ENCODE data around the gene RYR3.

The RYR3 gene

GRCh38 chr15:33738941-33739664 lies 428.3 kb downstream of the RYR3 start:
- Histone ChIP-seq H3K4me1 (ENCODE audit: control insufficient read depth, insufficient read depth, low read length) (no peaks in the 10 kb centered on the region), H3K36me3 (ENCODE audit: control insufficient read depth, insufficient read depth, low read length) (no peaks in the 10 kb centered on the region), H3K4me3 (ENCODE audit: low read length) (no peak overlapping the region), H3K27me3 (ENCODE audit: control insufficient read depth, insufficient read depth, low read length) (no peaks in the 10 kb centered on the region), H3K9me3 (ENCODE audit: control insufficient read depth, low read length) (no peaks in the 10 kb centered on the region), H3K9ac (ENCODE audit: low read length) (no peak overlapping the region)

- H3K4me1 ChIP-seq (ENCODE audit: control insufficient read depth, insufficient read depth, low read length), result no peaks in the 10 kb centered on the region
- no peaks in the 10 kb centered on the region for H3K27me3 ChIP-seq (ENCODE audit: control insufficient read depth, insufficient read depth, low read length)
- H3K4me3 ChIP-seq (ENCODE audit: low read length), result no peak overlapping the region
- H3K9me3 ChIP-seq (ENCODE audit: control insufficient read depth, low read length), result no peaks in the 10 kb centered on the region
- H3K9ac ChIP-seq (ENCODE audit: low read length), result no peak overlapping the region
- no peaks in the 10 kb centered on the region for H3K36me3 ChIP-seq (ENCODE audit: control insufficient read depth, insufficient read depth, low read length)
These were observed 431.5 kb downstream of the RYR3 start for GRCh38 chr15:33742306-33742705.

- no peaks in the 10 kb centered on the region for H3K9me3 ChIP-seq (ENCODE audit: control insufficient read depth, low read length)
- H3K4me1 ChIP-seq (ENCODE audit: control insufficient read depth, insufficient read depth, low read length), result no peaks in the 10 kb centered on the region
- H3K9ac ChIP-seq (ENCODE audit: low read length), result no peak overlapping the region
- H3K27me3 ChIP-seq (ENCODE audit: control insufficient read depth, insufficient read depth, low read length), result no peaks in the 10 kb centered on the region
- H3K4me3 ChIP-seq (ENCODE audit: low read length), result no peak overlapping the region
- no peaks in the 10 kb centered on the region for H3K36me3 ChIP-seq (ENCODE audit: control insufficient read depth, insufficient read depth, low read length)
These were observed 432.0 kb downstream of the RYR3 start for GRCh38 chr15:33742800-33743199.

GRCh38 chr15:33746203-33746602 lies 435.4 kb downstream of the RYR3 start:
- no peak overlapping the region for H3K9ac ChIP-seq (ENCODE audit: low read length)
- H3K4me3 ChIP-seq (ENCODE audit: low read length), result no peak overlapping the region
- no peaks in the 10 kb centered on the region for H3K4me1 ChIP-seq (ENCODE audit: control insufficient read depth, insufficient read depth, low read length)
- H3K9me3 ChIP-seq (ENCODE audit: control insufficient read depth, low read length), result no peaks in the 10 kb centered on the region
- no peaks in the 10 kb centered on the region for H3K36me3 ChIP-seq (ENCODE audit: control insufficient read depth, insufficient read depth, low read length)
- H3K27me3 ChIP-seq (ENCODE audit: control insufficient read depth, insufficient read depth, low read length), result no peaks in the 10 kb centered on the region

- Histone ChIP-seq H3K9ac (ENCODE audit: low read length) (no peak overlapping the region), H3K9me3 (ENCODE audit: control insufficient read depth, low read length) (no peaks in the 10 kb centered on the region), H3K36me3 (ENCODE audit: control insufficient read depth, insufficient read depth, low read length) (no peaks in the 10 kb centered on the region), H3K27me3 (ENCODE audit: control insufficient read depth, insufficient read depth, low read length) (no peaks in the 10 kb centered on the region), H3K4me1 (ENCODE audit: control insufficient read depth, insufficient read depth, low read length) (no peaks in the 10 kb centered on the region), H3K4me3 (ENCODE audit: low read length) (no peak overlapping the region)
These were observed 442.2 kb downstream of the RYR3 start for GRCh38 chr15:33753012-33753411.

GRCh38 chr15:33754242-33754641 lies 443.5 kb downstream of the RYR3 start:
- Histone ChIP-seq H3K27me3 (ENCODE audit: control insufficient read depth, insufficient read depth, low read length) (no peaks in the 10 kb centered on the region), H3K36me3 (ENCODE audit: control insufficient read depth, insufficient read depth, low read length) (no peaks in the 10 kb centered on the region), H3K9me3 (ENCODE audit: control insufficient read depth, low read length) (no peaks in the 10 kb centered on the region), H3K4me3 (ENCODE audit: low read length) (no peak overlapping the region), H3K9ac (ENCODE audit: low read length) (no peak overlapping the region), H3K4me1 (ENCODE audit: control insufficient read depth, insufficient read depth, low read length) (no peaks in the 10 kb centered on the region)

- H3K4me3 ChIP-seq (ENCODE audit: low read length), result no peak overlapping the region
- H3K9me3 ChIP-seq (ENCODE audit: control insufficient read depth, low read length), result no peaks in the 10 kb centered on the region
- no peaks in the 10 kb centered on the region for H3K36me3 ChIP-seq (ENCODE audit: control insufficient read depth, insufficient read depth, low read length)
- H3K9ac ChIP-seq (ENCODE audit: low read length), result no peak overlapping the region
- no peaks in the 10 kb centered on the region for H3K4me1 ChIP-seq (ENCODE audit: control insufficient read depth, insufficient read depth, low read length)
- no peaks in the 10 kb centered on the region for H3K27me3 ChIP-seq (ENCODE audit: control insufficient read depth, insufficient read depth, low read length)
These were observed 446.2 kb downstream of the RYR3 start for GRCh38 chr15:33756961-33757360.

- H3K27me3 ChIP-seq (ENCODE audit: control insufficient read depth, insufficient read depth, low read length), result no peaks in the 10 kb centered on the region
- no peaks in the 10 kb centered on the region for H3K9me3 ChIP-seq (ENCODE audit: control insufficient read depth, low read length)
- no peak overlapping the region for H3K4me3 ChIP-seq (ENCODE audit: low read length)
- H3K9ac ChIP-seq (ENCODE audit: low read length), result no peak overlapping the region
- no peaks in the 10 kb centered on the region for H3K36me3 ChIP-seq (ENCODE audit: control insufficient read depth, insufficient read depth, low read length)
- H3K4me1 ChIP-seq (ENCODE audit: control insufficient read depth, insufficient read depth, low read length), result no peaks in the 10 kb centered on the region
These were observed 446.9 kb downstream of the RYR3 start for GRCh38 chr15:33757516-33758232.

GRCh38 chr15:33766389-33766788 lies 455.6 kb downstream of the RYR3 start:
- H3K27me3 ChIP-seq (ENCODE audit: control insufficient read depth, insufficient read depth, low read length), result no peaks in the 10 kb centered on the region
- H3K4me1 ChIP-seq (ENCODE audit: control insufficient read depth, insufficient read depth, low read length), result no peaks in the 10 kb centered on the region

GRCh38 chr15:33768670-33769190 lies 458.0 kb downstream of the RYR3 start:
- H3K9ac ChIP-seq (ENCODE audit: low read length), result no peak overlapping the region
- H3K4me1 ChIP-seq (ENCODE audit: control insufficient read depth, insufficient read depth, low read length), result no peaks in the 10 kb centered on the region
- no peak overlapping the region for H3K4me3 ChIP-seq (ENCODE audit: low read length)
- H3K27me3 ChIP-seq (ENCODE audit: control insufficient read depth, insufficient read depth, low read length), result no peaks in the 10 kb centered on the region
- H3K9me3 ChIP-seq (ENCODE audit: control insufficient read depth, low read length), result no peaks in the 10 kb centered on the region
- no peaks in the 10 kb centered on the region for H3K36me3 ChIP-seq (ENCODE audit: control insufficient read depth, insufficient read depth, low read length)

More at GRCh38 chr15:33766389-33766788, 455.6 kb downstream of the RYR3 start:
- Histone ChIP-seq H3K9me3 (ENCODE audit: control insufficient read depth, low read length) (no peaks in the 10 kb centered on the region), H3K9ac (ENCODE audit: low read length) (no peak overlapping the region), H3K36me3 (ENCODE audit: control insufficient read depth, insufficient read depth, low read length) (no peaks in the 10 kb centered on the region), H3K4me3 (ENCODE audit: low read length) (no peak overlapping the region)

- no peak overlapping the region for H3K9ac ChIP-seq (ENCODE audit: low read length)
- no peaks in the 10 kb centered on the region for H3K27me3 ChIP-seq (ENCODE audit: control insufficient read depth, insufficient read depth, low read length)
- no peaks in the 10 kb centered on the region for H3K36me3 ChIP-seq (ENCODE audit: control insufficient read depth, insufficient read depth, low read length)
- no peak overlapping the region for H3K4me3 ChIP-seq (ENCODE audit: low read length)
- H3K4me1 ChIP-seq (ENCODE audit: control insufficient read depth, insufficient read depth, low read length), result no peaks in the 10 kb centered on the region
- H3K9me3 ChIP-seq (ENCODE audit: control insufficient read depth, low read length), result no peaks in the 10 kb centered on the region
These were observed 463.2 kb downstream of the RYR3 start for GRCh38 chr15:33773969-33774368.

- Histone ChIP-seq H3K9me3 (ENCODE audit: control insufficient read depth, low read length) (no peaks in the 10 kb centered on the region), H3K27me3 (ENCODE audit: control insufficient read depth, insufficient read depth, low read length) (no peaks in the 10 kb centered on the region), H3K36me3 (ENCODE audit: control insufficient read depth, insufficient read depth, low read length) (no peaks in the 10 kb centered on the region), H3K9ac (ENCODE audit: low read length) (no peak overlapping the region), H3K4me1 (ENCODE audit: control insufficient read depth, insufficient read depth, low read length) (no peaks in the 10 kb centered on the region), H3K4me3 (ENCODE audit: low read length) (no peak overlapping the region)
These were observed 468.1 kb downstream of the RYR3 start for GRCh38 chr15:33778852-33779251.
